ENCODE data around the gene PARD3B.

PARD3B gene

DNA sequence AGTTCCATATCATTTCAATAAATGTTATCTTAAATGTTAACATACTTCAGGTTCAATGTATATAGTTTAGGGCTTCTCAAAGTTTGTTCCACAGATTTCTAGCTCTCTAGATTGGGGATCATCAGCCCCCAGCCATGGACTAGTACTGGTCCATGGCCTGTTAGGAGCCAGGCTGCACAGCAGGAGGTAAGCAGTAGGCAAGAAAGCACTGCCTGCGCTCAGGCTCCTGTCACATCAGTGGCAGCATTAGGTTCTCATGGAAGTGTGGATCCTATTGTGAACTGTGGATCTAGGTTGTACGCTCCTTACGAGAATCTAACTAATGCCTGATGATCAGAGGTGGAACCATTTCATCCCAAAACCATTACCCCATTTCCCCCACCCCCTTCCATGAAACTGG lies 531.1 kb downstream of the PARD3B start:
- DNase-seq, result no peak

DNA sequence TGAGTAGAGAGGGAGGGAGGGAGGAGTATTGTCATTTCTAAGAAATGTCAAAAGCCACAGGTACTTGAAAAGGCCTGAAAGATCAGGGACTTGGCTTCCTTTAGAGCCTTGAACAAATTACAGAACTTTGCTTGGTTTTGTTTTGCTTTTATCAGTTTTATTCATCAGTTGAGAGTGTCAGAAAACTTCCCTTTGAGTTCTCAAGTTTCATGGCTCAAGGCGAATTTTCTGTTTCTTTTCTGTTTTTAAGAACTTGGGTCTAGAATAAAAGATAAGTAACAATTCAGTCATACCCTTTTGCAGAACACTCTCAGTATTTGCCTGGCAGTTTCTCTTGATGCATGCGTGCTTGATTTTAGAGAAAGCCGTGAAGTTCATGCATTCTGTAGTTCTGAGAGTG lies 531.9 kb downstream of the PARD3B start:
- no peak for DNase-seq

GRCh38 chr2:205078762-205079161 lies 533.5 kb downstream of the PARD3B start:
- no peak for DNase-seq

GRCh38 chr2:205079173-205079572 lies 533.9 kb downstream of the PARD3B start:
- DNase-seq, result no peak

- no peak for DNase-seq
Measured at GRCh38 chr2:205086662-205087061, 541.4 kb downstream of the PARD3B start.

GRCh38 chr2:205087862-205088261 lies 542.6 kb downstream of the PARD3B start:
- DNase-seq, result no peak

- DNase-seq, result no peak
Measured at GRCh38 chr2:205089958-205090357, 544.7 kb downstream of the PARD3B start.

GRCh38 chr2:205091411-205091810 lies 546.1 kb downstream of the PARD3B start:
- no peak for DNase-seq

GRCh38 chr2:205094031-205094430 lies 548.8 kb downstream of the PARD3B start:
- no peak for DNase-seq

DNA sequence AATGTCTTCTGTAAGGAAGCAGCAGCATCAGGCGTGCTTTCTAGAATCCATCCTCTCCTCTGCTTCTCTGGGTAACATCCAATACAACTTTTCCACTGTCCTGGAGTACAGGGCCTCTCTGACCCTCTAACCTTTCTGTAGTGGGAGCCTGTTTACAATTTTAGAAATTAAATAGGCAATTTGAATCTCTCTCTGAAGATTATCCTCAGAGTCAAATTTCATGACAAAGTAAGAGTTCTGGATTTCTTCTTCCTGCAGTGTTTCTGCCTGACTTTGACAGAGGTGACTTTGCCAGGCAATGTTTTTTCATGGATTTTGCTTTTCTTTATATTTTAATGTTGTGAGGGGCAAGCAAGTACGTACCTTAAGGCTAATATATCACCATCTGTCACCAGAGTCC lies 558.4 kb downstream of the PARD3B start:
- DNase-seq, result no peak

GRCh38 chr2:205107810-205108209 lies 562.5 kb downstream of the PARD3B start:
- no peak for DNase-seq

GRCh38 chr2:205115511-205115910 lies 570.2 kb downstream of the PARD3B start:
- no peak for DNase-seq

DNA sequence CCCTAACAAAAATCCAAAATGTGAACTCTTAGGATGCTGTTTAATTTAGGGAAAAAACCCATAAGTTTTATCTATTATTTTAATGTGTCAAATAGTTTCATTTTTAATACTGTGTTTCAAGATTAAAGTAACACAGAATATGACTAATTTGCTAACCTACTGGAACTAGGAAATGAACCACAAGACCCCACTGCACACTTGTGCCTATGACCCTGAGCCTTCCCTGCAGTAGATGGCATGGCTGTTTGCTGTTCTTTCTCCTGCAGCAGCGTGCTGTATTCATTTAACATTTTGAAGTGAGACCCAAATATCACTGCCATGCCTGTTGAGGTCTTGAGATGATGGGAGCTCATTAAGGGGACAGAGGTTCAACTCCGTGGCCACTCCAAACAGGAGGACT lies 571.9 kb downstream of the PARD3B start:
- no peak for DNase-seq

DNA sequence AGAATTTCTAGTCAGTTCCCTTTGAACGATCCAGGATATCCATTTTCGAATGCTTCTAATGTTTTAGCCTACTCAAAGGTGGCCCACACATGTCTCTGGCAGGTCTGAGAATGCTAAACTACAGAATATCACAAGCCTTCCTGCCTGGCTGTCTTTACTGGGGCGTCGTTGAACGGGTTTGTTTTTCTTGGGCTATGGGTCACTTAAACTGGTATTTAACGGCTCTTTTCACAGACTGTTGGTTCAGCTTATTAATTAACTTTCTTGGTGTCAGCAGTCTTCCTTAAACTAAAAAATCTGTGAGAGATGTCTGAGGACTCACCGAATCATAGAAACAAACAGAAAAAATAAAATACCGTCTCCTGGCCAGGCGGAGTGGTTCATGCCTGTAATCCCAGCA lies 573.9 kb downstream of the PARD3B start:
- no peak for DNase-seq

DNA sequence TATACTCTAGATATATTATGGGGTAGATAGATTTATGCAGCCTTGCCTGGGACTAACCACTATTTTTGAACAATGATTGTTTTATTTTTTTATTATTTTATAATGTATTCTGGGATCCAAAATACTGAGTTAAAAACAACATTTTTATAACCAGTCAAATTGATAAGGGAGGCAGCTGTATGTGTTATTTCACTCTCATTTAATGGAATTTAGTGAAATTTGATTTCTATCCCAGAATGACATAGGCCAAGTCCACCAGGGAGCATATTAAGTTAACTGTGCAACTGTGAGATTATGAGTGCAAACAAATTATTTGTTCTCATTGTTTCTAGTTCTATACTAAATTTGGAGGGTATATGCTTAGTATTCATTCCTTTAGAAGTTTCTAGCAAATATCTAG lies 583.5 kb downstream of the PARD3B start:
- no peak for DNase-seq

DNA sequence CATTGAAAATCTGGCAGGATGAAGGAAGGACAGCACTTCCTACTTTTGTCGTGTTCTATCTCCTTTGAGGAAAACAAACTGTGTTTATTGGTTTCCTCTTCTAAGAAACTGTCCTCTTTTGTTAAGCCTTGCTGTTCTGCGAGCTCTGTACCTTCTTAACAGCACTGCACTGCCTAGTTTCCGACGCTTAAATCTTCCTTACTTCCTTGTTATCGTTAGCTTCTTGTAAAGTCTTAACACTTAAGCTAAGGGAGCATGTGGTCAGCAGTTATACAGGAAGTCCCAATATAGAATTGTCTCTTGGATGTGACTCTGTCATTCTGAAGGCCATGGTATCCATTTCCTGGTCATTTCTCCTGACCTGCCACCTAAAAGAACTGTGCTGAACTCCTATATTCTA lies 584.3 kb downstream of the PARD3B start:
- DNase-seq, result no peak

DNA sequence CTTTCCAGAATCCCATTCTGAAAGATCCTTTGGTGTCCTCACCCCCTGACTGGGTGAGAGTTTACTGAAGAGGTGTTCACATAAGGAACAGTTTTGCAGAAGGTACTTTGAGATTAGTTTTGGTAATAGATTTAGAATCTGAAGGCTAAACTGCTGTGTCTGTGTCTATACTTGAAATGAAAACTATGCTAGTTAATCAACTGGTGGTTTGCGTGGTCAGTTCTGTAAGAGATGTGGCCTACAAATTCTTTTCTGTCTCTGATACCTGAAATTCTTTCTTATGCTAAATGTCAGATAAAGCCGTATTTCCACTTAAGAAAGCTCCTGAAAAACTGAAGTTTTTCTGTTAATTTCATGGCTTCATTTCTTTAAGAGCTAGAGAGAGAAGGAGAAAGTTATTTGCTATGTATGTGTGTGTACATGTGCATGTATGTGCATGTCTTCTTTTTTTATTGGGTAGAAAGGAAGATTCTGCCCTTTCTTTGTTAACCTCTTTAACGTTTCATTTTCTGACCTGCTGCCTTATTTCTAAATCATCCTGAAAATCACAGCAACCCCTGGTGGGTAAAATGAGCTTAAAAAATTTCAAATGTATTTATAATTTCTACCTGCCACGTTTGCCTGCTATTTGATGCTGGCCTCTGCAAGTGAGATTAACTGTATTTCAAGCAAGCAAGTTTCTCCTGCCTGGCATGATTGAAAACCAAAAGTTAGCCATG lies 585.0 kb downstream of the PARD3B start:
- no peak for DNase-seq

DNA sequence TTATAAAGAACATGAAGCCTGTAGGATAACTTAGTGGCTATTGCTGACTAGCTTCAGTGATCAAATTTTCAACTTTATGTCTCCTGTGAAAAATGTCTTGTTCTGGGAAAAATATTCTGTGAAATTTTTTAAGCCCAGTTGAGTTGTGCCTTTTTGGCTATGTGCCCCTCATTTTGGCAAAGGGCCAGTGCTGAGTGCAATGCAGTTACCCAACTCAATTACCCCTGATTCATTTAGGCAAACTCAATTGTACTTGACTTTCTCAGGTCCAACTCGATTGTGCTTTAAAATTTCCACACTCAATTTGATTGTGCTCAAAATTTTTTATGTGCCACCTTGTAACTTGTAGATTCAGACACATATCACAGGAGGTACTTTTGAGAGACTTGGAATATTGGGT lies 588.3 kb downstream of the PARD3B start:
- no peak for DNase-seq

- no peak for DNase-seq
Measured at GRCh38 chr2:205138735-205139134, 593.5 kb downstream of the PARD3B start.

- no peak for DNase-seq
Measured at GRCh38 chr2:205139822-205140463, 594.7 kb downstream of the PARD3B start.

DNA sequence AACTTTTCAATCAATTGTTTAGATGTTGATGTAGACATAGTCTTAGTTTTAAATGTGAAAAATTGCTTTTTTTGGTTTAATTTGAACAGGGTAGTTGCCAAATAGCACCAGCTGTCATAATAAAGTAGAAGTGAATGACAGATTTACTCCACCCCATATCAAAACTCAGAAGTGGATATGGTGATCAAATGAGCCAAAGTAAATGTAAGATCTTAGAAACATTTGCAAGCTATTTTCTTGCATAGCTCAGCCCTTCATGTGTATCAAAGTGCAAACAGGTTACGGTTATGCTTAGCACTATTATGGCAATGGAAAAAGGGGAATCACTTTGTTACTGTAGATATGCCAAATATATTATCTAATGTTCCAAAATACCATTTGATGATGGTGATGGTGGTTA lies 596.1 kb downstream of the PARD3B start:
- DNase-seq, result no peak

GRCh38 chr2:205145888-205146287 lies 600.6 kb downstream of the PARD3B start:
- no peak for DNase-seq

- DNase-seq, result no peak
Measured at GRCh38 chr2:205148755-205149154, 603.5 kb downstream of the PARD3B start.

DNA sequence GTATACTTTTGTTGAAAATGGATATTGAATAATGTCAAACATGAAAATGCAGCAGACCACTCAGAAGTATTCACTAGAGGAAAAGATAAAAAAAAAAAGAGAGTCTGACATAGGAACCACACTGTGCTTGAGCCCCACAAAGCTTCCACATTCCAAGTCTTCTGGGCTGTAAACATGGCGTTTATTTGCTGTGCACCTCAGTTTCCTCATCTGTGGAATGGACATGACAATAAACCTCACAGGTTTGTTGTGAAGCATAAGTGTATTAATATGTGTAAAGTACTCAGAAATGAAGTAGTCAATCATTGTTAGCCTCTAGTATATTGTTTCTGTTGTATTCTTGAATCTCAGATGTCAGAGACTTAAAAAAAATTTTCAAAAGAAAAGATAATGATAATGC lies 611.2 kb downstream of the PARD3B start:
- DNase-seq, result no peak

- DNase-seq, result no peak
Measured at GRCh38 chr2:205158404-205158803, 613.1 kb downstream of the PARD3B start.
